HEK293T (cell line): Measurements from ENCODE around the gene ERFL.

ENCODE experiments used
- CTCF ChIA-PET: fragments of 350-600 bp; formaldehyde crosslinking; extraction: SDS; loops from one replicate; lab custom pipeline; 2021; ENCODE audit warnings: antibody characterized with exemption, inconsistent platforms; lab: Yijun Ruan, JAX
- POLR2A ChIA-PET: fragments of 350-600 bp; formaldehyde crosslinking; extraction: SDS; loops from one replicate; lab custom pipeline; 2020; ENCODE audit warnings: antibody characterized with exemption, inconsistent platforms; lab: Yijun Ruan, JAX
- DNase-seq: peaks from one replicate; pipeline ENCODE4 v3.0.0; 2012; ENCODE audit warnings: mixed read lengths; ENCODE audit errors: extremely low spot score
- ARNT ChIP-seq: fragments of 450-650 bp; IDR thresholded peaks from 2 replicates; pipeline ENCODE4 v1.6.1; 2017; ENCODE audit warnings: mild to moderate bottlenecking
- BHLHE40 ChIP-seq: fragments of 450-650 bp; IDR thresholded peaks from 2 replicates; pipeline ENCODE4 v1.6.1; 2016; ENCODE audit warnings: mild to moderate bottlenecking, moderate library complexity, borderline replicate concordance
- CTBP1 ChIP-seq: fragments of 450-650 bp; IDR thresholded peaks from 2 replicates; pipeline ENCODE4 v1.6.1; 2016; ENCODE audit warnings: borderline replicate concordance
- ELF4 ChIP-seq: fragments of 450-650 bp; IDR thresholded peaks from 2 replicates; pipeline ENCODE4 v1.6.1; 2017; ENCODE audit warnings: antibody characterized with exemption
- FOXA1 ChIP-seq: fragments of 450-650 bp; IDR thresholded peaks from 2 replicates; pipeline ENCODE4 v1.6.1; 2016; ENCODE audit warnings: mild to moderate bottlenecking
- FOXK2 ChIP-seq: fragments of 450-650 bp; IDR thresholded peaks from 2 replicates; pipeline ENCODE4 v1.6.1; 2016; ENCODE audit warnings: mild to moderate bottlenecking
- FOXM1 ChIP-seq: fragments of 450-650 bp; IDR thresholded peaks from 2 replicates; pipeline ENCODE4 v1.6.1; 2017; ENCODE audit warnings: mild to moderate bottlenecking, borderline replicate concordance
- HDGF ChIP-seq: fragments of 450-650 bp; IDR thresholded peaks from 2 replicates; pipeline ENCODE4 v1.6.1; 2017; ENCODE audit warnings: antibody characterized with exemption, borderline replicate concordance
- L3MBTL2 ChIP-seq: fragments of 450-650 bp; conservative IDR thresholded peaks from 2 replicates; pipeline ENCODE4 v1.6.1; 2016; ENCODE audit warnings: mild to moderate bottlenecking
- LEF1 ChIP-seq: fragments of 450-650 bp; IDR thresholded peaks from 2 replicates; pipeline ENCODE4 v1.6.1; 2017; ENCODE audit warnings: mild to moderate bottlenecking, borderline replicate concordance
- NFRKB ChIP-seq: fragments of 450-650 bp; IDR thresholded peaks from 2 replicates; pipeline ENCODE4 v1.6.1; 2016; ENCODE audit warnings: mild to moderate bottlenecking, moderate library complexity
- PKNOX1 ChIP-seq: fragments of 450-650 bp; IDR thresholded peaks from 2 replicates; pipeline ENCODE4 v1.6.1; 2016
- SP1 ChIP-seq: fragments of 450-650 bp; IDR thresholded peaks from 2 replicates; pipeline ENCODE4 v1.6.1; 2017
- SUZ12 ChIP-seq: fragments of 450-650 bp; IDR thresholded peaks from 2 replicates; pipeline ENCODE4 v1.6.1; 2016; ENCODE audit warnings: mild to moderate bottlenecking
- TARDBP ChIP-seq: fragments of 450-650 bp; IDR thresholded peaks from 2 replicates; pipeline ENCODE4 v1.6.1; 2016
- ZNF384 ChIP-seq: fragments of 450-650 bp; IDR thresholded peaks from 2 replicates; pipeline ENCODE4 v1.6.1; 2016

The ERFL gene

GRCh38 chr19:41883821-41884733 lies 44.2 kb downstream of the ERFL start:
- ChIA-PET POLR2A (interaction anchor here (0.6 to 2.8 kb wide), 14 partner anchors 8 to 146 kb away, joined by 3 to 17 read pairs (median 4); partner anchors contain the start of genes ERFL, RABAC1 and RPS19), CTCF (no interaction called here)
- TF ChIP-seq ARNT (no peak), PKNOX1 (peak; percentile 89), ELF4 (peak; percentile 58; the same call in 1 of the 2 replicates), FOXK2 (no peak)
- DNase-seq, result peak; percentile 98

GRCh38 chr19:41883463-41883820 lies 44.8 kb downstream of the ERFL start:
- POLR2A ChIA-PET, result interaction anchor here (1.2 to 2.8 kb wide), 3 partner anchors 24 to 47 kb away, joined by 3 to 17 read pairs (median 8); partner anchors contain the start of genes ERFL and RPS19
- no peak for TF ChIP-seq ZNF384
- no peak for TF ChIP-seq SUZ12
- TF ChIP-seq L3MBTL2, result no peak
- TF ChIP-seq CTBP1, result no peak
- no peak for TF ChIP-seq BHLHE40
- no peak for TF ChIP-seq SP1
- no peak for DNase-seq

GRCh38 chr19:41882568-41883462 lies 45.4 kb downstream of the ERFL start, which contains the start of gene ARHGEF1:
Gene ARHGEF1, plus strand, starts transcription at chr19:41883184. Its CDS starts 4,899 bp downstream, at chr19:41888083.
- ChIA-PET POLR2A (interaction anchor here (1.2 to 1.6 kb wide), 2 partner anchors 45 to 48 kb away, joined by 3 to 8 read pairs; partner anchors contain the start of gene ERFL), CTCF (no interaction called here)
- DNase-seq, result no peak
- TF ChIP-seq FOXA1 (no peak), ZNF384 (no peak), FOXK2 (no peak), NFRKB (no peak), CTBP1 (no peak), BHLHE40 (no peak), PKNOX1 (no peak), SUZ12 (no peak), ELF4 (no peak), HDGF (no peak), TARDBP (no peak)

More at GRCh38 chr19:41883463-41883820, 44.8 kb downstream of the ERFL start:
- CTCF ChIA-PET, result no interaction called here

- TF ChIP-seq ELF4, result no peak
- no peak for TF ChIP-seq TARDBP
- TF ChIP-seq NFRKB, result no peak
- no peak for TF ChIP-seq ARNT
- no peak for TF ChIP-seq LEF1
- TF ChIP-seq BHLHE40, result no peak
- no peak for TF ChIP-seq ZNF384
- no peak for TF ChIP-seq FOXK2
- no peak for TF ChIP-seq L3MBTL2
- DNase-seq, result no peak
- ChIA-PET POLR2A (interaction anchor here (1.7 kb wide), 1 partner anchor 21 kb away, joined by 5 read pairs; the partner anchor contains the start of gene RPS19), CTCF (no interaction called here)
Measured at GRCh38 chr19:41880329-41880708, 47.9 kb downstream of the ERFL start.

GRCh38 chr19:41879670-41880328 lies 48.5 kb downstream of the ERFL start:
- no peak for DNase-seq
- ChIA-PET POLR2A (interaction anchor here (1.7 kb wide), 1 partner anchor 20 kb away, joined by 5 read pairs; the partner anchor contains the start of gene RPS19), CTCF (no interaction called here)
- TF ChIP-seq FOXA1 (no peak), ZNF384 (no peak), BHLHE40 (no peak), HDGF (no peak), L3MBTL2 (no peak), PKNOX1 (no peak), ARNT (no peak), CTBP1 (no peak), TARDBP (no peak), SUZ12 (no peak), ELF4 (no peak), NFRKB (no peak), FOXK2 (no peak), SP1 (no peak), LEF1 (no peak), FOXM1 (no peak)
